ENCODE results near the gene CCNL1.

The CCNL1 gene

GRCh38 chr3:157113832-157114505 lies 46.0 kb downstream of the CCNL1 start:
- no peak for DNase-seq

GRCh38 chr3:157112536-157112935 lies 47.4 kb downstream of the CCNL1 start:
- Histone ChIP-seq H3K79me2 (ENCODE audit: low read length) (no peaks in the 10 kb centered on the region), H3K9me3 (replicated peaks; ENCODE audit: insufficient read depth, low read length) (no peaks in the 10 kb centered on the region), H3K36me3 (replicated peaks; ENCODE audit: insufficient read depth, low read length) (no peaks in the 10 kb centered on the region), H3K4me1 (ENCODE audit: low read length) (0 out of 2 replicates have a peak, but pooled peaks cover 3% of the 10 kb centered on the region), H3K27me3 (replicated peaks; ENCODE audit: insufficient read depth, low read length) (no peaks in the 10 kb centered on the region), H2AFZ (ENCODE audit: low read length) (no peak overlapping the region), H4K20me1 (ENCODE audit: insufficient read depth, low read length) (no peaks in the 10 kb centered on the region), H3K27ac (ENCODE audit: low read length) (no peak overlapping the region), H3K4me2 (ENCODE audit: low read depth, low read length) (no peak overlapping the region), H3K9ac (ENCODE audit: low read length) (no peak overlapping the region), H3K4me3 (ENCODE audit: low read length) (no peak overlapping the region), H3F3A (ENCODE audit: insufficient read depth, low read length) (no peaks in the 10 kb centered on the region), H3K9me2 (replicated peaks; ENCODE audit: insufficient read depth, low read length) (no peaks in the 10 kb centered on the region)
- TF ChIP-seq EZH2 (optimal IDR thresholded peaks at IDR 0.05; ENCODE audit: low read depth, low read length) (no peak), EZH2phosphoT487 (IDR thresholded peaks at IDR 0.05; ENCODE audit: low read length) (no peak)
- TF ChIP-seq, protein P1, sequence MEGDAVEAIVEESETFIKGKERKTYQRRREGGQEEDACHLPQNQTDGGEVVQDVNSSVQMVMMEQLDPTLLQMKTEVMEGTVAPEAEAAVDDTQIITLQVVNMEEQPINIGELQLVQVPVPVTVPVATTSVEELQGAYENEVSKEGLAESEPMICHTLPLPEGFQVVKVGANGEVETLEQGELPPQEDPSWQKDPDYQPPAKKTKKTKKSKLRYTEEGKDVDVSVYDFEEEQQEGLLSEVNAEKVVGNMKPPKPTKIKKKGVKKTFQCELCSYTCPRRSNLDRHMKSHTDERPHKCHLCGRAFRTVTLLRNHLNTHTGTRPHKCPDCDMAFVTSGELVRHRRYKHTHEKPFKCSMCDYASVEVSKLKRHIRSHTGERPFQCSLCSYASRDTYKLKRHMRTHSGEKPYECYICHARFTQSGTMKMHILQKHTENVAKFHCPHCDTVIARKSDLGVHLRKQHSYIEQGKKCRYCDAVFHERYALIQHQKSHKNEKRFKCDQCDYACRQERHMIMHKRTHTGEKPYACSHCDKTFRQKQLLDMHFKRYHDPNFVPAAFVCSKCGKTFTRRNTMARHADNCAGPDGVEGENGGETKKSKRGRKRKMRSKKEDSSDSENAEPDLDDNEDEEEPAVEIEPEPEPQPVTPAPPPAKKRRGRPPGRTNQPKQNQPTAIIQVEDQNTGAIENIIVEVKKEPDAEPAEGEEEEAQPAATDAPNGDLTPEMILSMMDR (IDR thresholded peaks at IDR 0.05; ENCODE audit: low read length) = no peak
- DNase-seq = no peak

More at GRCh38 chr3:157113832-157114505, 46.0 kb downstream of the CCNL1 start:
- Histone ChIP-seq H3K9ac (ENCODE audit: low read length) (no peak overlapping the region), H2AFZ (ENCODE audit: low read length) (no peak overlapping the region), H3K27ac (ENCODE audit: low read length) (no peak overlapping the region), H3K4me1 (ENCODE audit: low read length) (0 out of 2 replicates have a peak, but pooled peaks cover 3% of the 10 kb centered on the region), H3K36me3 (replicated peaks; ENCODE audit: insufficient read depth, low read length) (no peaks in the 10 kb centered on the region), H3K4me3 (ENCODE audit: low read length) (no peak overlapping the region), H3K79me2 (ENCODE audit: low read length) (no peaks in the 10 kb centered on the region), H4K20me1 (ENCODE audit: insufficient read depth, low read length) (no peaks in the 10 kb centered on the region), H3K27me3 (replicated peaks; ENCODE audit: insufficient read depth, low read length) (no peaks in the 10 kb centered on the region), H3K9me2 (replicated peaks; ENCODE audit: insufficient read depth, low read length) (no peaks in the 10 kb centered on the region), H3F3A (ENCODE audit: insufficient read depth, low read length) (no peaks in the 10 kb centered on the region), H3K4me2 (ENCODE audit: low read depth, low read length) (no peak overlapping the region), H3K9me3 (replicated peaks; ENCODE audit: insufficient read depth, low read length) (no peaks in the 10 kb centered on the region)
- TF ChIP-seq EZH2phosphoT487 (IDR thresholded peaks at IDR 0.05; ENCODE audit: low read length) (no peak), EZH2 (optimal IDR thresholded peaks at IDR 0.05; ENCODE audit: low read depth, low read length) (no peak)
- TF ChIP-seq, protein P1 (IDR thresholded peaks at IDR 0.05; ENCODE audit: low read length) = peak; percentile 36

DNA sequence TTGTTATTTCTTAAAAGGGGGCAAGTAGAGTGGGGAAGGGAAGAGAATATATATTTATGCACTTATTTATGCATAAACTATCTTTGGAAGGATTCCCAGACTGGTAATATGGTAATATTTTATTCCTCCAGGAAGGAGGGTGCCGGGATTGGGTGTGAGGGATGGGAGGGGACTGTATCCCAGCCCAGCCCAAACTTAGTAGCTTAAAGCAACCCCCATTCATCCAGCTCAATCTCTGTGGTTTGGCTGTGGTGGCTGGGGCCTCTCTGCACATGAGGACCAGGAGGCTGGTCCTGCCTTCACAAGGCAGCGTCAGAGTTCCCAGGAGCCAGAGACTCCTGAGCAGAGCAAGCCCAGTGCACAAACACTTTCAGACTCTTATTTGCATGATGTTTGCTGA lies 48.4 kb downstream of the CCNL1 start:
- no peak overlapping the region for H3K4me2 ChIP-seq (ENCODE audit: low read depth, low read length)
- no peaks in the 10 kb centered on the region for H3K36me3 ChIP-seq (replicated peaks; ENCODE audit: insufficient read depth, low read length)
- no peak overlapping the region for H3K4me3 ChIP-seq (ENCODE audit: low read length)
- TF ChIP-seq, protein P1 (IDR thresholded peaks at IDR 0.05; ENCODE audit: low read length) = no peak
- no peak for TF ChIP-seq EZH2 (optimal IDR thresholded peaks at IDR 0.05; ENCODE audit: low read depth, low read length)
- TF ChIP-seq EZH2phosphoT487 (IDR thresholded peaks at IDR 0.05; ENCODE audit: low read length) = no peak
- H3K4me1 ChIP-seq (ENCODE audit: low read length) = peaks cover 11% of the 10 kb centered on the region
- H4K20me1 ChIP-seq (ENCODE audit: insufficient read depth, low read length) = no peaks in the 10 kb centered on the region
- H3K79me2 ChIP-seq (ENCODE audit: low read length) = no peaks in the 10 kb centered on the region
- H3K27ac ChIP-seq (ENCODE audit: low read length) = no peak overlapping the region
- no peak for DNase-seq
- no peak overlapping the region for H2AFZ ChIP-seq (ENCODE audit: low read length)
- no peak overlapping the region for H3K9ac ChIP-seq (ENCODE audit: low read length)
- H3K27me3 ChIP-seq (replicated peaks; ENCODE audit: insufficient read depth, low read length) = no peaks in the 10 kb centered on the region
- H3F3A ChIP-seq (ENCODE audit: insufficient read depth, low read length) = no peaks in the 10 kb centered on the region
- H3K9me2 ChIP-seq (replicated peaks; ENCODE audit: insufficient read depth, low read length) = no peaks in the 10 kb centered on the region
- H3K9me3 ChIP-seq (replicated peaks; ENCODE audit: insufficient read depth, low read length) = no peaks in the 10 kb centered on the region
